HG03060 (cell line): ENCODE measurements around the gene DIS3L2.

Source experiments
- ATAC-seq: cut with Tn5 transposase; IDR thresholded peaks from one replicate; pipeline ENCODE4 v1.9.1; 2021; ENCODE audit warnings: low read depth, moderate number of reproducible peaks; ENCODE audit not compliant: unreplicated experiment

DIS3L2 gene

GRCh38 chr2:232218778-232219495 lies 257.4 kb downstream of the DIS3L2 start:
- ATAC-seq = no peak

GRCh38 chr2:232219496-232219870 lies 258.0 kb downstream of the DIS3L2 start:
- ATAC-seq = no peak

GRCh38 chr2:232219932-232220331 lies 258.4 kb downstream of the DIS3L2 start:
- no peak for ATAC-seq

GRCh38 chr2:232225429-232225828 lies 263.9 kb downstream of the DIS3L2 start:
- ATAC-seq = no peak

- no peak for ATAC-seq
Measured at GRCh38 chr2:232225895-232226294, 264.4 kb downstream of the DIS3L2 start.

GRCh38 chr2:232228332-232228731 lies 266.8 kb downstream of the DIS3L2 start:
- ATAC-seq = no peak

GRCh38 chr2:232228971-232229894 lies 267.7 kb downstream of the DIS3L2 start:
- no peak for ATAC-seq

GRCh38 chr2:232229911-232230310 lies 268.4 kb downstream of the DIS3L2 start:
- no peak for ATAC-seq

GRCh38 chr2:232230560-232230959 lies 269.0 kb downstream of the DIS3L2 start:
- no peak for ATAC-seq

- no peak for ATAC-seq
Measured at GRCh38 chr2:232231554-232231953, 270.0 kb downstream of the DIS3L2 start.

- ATAC-seq = no peak
Measured at GRCh38 chr2:232232915-232233314, 271.4 kb downstream of the DIS3L2 start.

- no peak for ATAC-seq
Measured at GRCh38 chr2:232234922-232235615, 273.6 kb downstream of the DIS3L2 start.

GRCh38 chr2:232235716-232236115 lies 274.2 kb downstream of the DIS3L2 start:
- ATAC-seq = peak; percentile 19

- ATAC-seq = peak; percentile 85
Measured at GRCh38 chr2:232236200-232236599, 274.7 kb downstream of the DIS3L2 start.

- ATAC-seq = no peak
Measured at GRCh38 chr2:232237464-232237863, 276.0 kb downstream of the DIS3L2 start.

GRCh38 chr2:232238108-232238507 lies 276.6 kb downstream of the DIS3L2 start:
- ATAC-seq = no peak

- no peak for ATAC-seq
Measured at GRCh38 chr2:232238596-232238995, 277.1 kb downstream of the DIS3L2 start.

GRCh38 chr2:232239951-232240681 lies 278.6 kb downstream of the DIS3L2 start:
- no peak for ATAC-seq

GRCh38 chr2:232240906-232241305 lies 279.4 kb downstream of the DIS3L2 start:
- ATAC-seq = no peak

- no peak for ATAC-seq
Measured at GRCh38 chr2:232242316-232242715, 280.8 kb downstream of the DIS3L2 start.
